Loucy (cell line): ENCODE measurements around the gene PARD3B.

Source experiments
- EZH2phosphoT487 ChIP-seq: fragments of 200-600 bp; IDR thresholded peaks from 2 replicates; pipeline ENCODE4 v1.6.1; 2018; ENCODE audit warnings: antibody characterized with exemption, mild to moderate bottlenecking, moderate library complexity, borderline replicate concordance
- TF ChIP-seq, protein P1 (sequence below): fragments of 200-600 bp; sonication (generic); conservative IDR thresholded peaks from 2 replicates; pipeline ENCODE4 v1.5.1; 2014; ENCODE audit warnings: mild to moderate bottlenecking, antibody characterized with exemption, low read length

DNA sequence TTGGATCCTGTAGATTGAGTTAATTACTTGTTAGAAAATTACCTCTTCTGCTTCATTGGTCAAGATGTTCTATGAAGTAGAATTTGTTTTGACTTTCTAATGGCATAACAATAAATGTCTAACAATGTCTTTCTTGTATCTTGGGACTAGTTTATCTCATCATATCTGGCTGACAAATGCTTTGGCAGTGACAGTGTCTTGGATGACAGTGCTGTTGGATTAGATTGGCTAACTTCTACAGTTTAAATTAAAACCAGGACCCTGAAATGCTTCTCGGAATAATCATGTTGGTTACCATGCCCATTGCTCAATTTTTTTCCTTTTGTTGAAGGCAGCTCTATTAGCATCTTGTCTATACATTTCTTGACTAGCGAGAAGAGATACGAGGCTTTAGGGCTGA, 176.9 kb downstream of the PARD3B start:
- TF ChIP-seq, protein P1, sequence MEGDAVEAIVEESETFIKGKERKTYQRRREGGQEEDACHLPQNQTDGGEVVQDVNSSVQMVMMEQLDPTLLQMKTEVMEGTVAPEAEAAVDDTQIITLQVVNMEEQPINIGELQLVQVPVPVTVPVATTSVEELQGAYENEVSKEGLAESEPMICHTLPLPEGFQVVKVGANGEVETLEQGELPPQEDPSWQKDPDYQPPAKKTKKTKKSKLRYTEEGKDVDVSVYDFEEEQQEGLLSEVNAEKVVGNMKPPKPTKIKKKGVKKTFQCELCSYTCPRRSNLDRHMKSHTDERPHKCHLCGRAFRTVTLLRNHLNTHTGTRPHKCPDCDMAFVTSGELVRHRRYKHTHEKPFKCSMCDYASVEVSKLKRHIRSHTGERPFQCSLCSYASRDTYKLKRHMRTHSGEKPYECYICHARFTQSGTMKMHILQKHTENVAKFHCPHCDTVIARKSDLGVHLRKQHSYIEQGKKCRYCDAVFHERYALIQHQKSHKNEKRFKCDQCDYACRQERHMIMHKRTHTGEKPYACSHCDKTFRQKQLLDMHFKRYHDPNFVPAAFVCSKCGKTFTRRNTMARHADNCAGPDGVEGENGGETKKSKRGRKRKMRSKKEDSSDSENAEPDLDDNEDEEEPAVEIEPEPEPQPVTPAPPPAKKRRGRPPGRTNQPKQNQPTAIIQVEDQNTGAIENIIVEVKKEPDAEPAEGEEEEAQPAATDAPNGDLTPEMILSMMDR: no peak
- no peak for TF ChIP-seq EZH2phosphoT487
